Fibroblast of lung (primary cell): ENCODE measurements around the gene BDH1.

Experiments used
- CTCF ChIP-seq, 2 donors: IDR thresholded peaks in 1 of 2; conservative IDR thresholded peaks in 1 of 2; 1 replicate in 1 of 2; 2 replicates in 1 of 2; pipeline ENCODE4 v1.5.1; 2011 to 2012; ENCODE audit warnings: low read length in 2 of 2, control low read depth in 1 of 2, inconsistent platforms in 1 of 2, low read depth in 1 of 2, mild to moderate bottlenecking in 1 of 2
- EZH2 ChIP-seq: IDR thresholded peaks from 2 replicates; pipeline ENCODE4 v1.5.1; 2012; ENCODE audit warnings: low read length, control low read depth, mild to moderate bottlenecking; ENCODE audit errors: missing control alignments

- TF ChIP-seq CTCF (conservative IDR thresholded peaks at IDR 0.05 in 1 of 2, IDR thresholded peaks at IDR 0.05 in 1 of 2; ENCODE audit: low read depth in 1 of 2, low read length in 2 of 2) (no peak), EZH2 (no peak)
Measured at GRCh38 chr3:197471221-197472010, 84.4 kb downstream of the BDH1 start.
